ENCODE results near the gene B3GALT4.
"Not testable (repeated sequence)": the region's sequence is repeated elsewhere in the genome, so short reads cannot be mapped to it uniquely, and the experiment has no call there.

The B3GALT4 gene

DNA sequence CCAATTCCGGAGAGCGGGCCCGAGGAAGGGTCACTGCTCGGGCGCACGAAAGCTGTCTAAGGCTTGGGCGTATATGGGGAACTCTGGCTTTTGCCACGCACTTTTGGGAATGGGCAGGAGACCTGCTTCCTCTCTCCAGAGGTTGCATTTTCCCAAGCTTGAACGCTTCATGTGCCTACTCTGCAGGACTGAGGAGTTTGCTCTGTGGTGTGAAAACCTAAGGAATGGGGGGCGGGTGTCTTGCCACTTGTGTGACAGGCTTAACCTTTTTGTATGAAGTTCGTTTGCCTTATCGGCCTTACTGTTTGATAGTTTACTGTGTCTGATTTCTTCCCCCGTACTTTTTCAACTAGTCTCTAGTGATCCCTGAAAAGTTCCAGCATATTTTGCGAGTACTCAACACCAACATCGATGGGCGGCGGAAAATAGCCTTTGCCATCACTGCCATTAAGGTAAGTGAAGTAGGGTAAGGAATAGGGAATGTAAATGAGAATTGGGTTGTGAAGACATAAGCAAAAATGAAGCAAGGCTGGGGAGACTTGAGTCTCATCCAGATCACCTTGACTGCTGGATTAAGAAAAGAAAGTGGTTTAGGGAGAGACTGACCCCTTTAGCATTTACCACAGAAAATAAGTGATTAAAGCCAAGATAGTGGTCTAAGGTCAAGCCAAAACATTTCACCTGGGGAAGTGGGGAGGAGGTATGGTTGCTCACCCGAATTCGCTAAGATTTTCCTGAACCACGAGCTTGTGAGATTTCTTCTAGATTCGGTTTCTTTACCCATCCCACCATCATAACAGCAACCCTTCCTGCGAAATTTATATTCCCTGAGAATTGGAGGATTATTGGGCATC lies 4.4 kb upstream of the B3GALT4 start:
- DNase-seq (ENCODE audit: low read depth): no peak

DNA sequence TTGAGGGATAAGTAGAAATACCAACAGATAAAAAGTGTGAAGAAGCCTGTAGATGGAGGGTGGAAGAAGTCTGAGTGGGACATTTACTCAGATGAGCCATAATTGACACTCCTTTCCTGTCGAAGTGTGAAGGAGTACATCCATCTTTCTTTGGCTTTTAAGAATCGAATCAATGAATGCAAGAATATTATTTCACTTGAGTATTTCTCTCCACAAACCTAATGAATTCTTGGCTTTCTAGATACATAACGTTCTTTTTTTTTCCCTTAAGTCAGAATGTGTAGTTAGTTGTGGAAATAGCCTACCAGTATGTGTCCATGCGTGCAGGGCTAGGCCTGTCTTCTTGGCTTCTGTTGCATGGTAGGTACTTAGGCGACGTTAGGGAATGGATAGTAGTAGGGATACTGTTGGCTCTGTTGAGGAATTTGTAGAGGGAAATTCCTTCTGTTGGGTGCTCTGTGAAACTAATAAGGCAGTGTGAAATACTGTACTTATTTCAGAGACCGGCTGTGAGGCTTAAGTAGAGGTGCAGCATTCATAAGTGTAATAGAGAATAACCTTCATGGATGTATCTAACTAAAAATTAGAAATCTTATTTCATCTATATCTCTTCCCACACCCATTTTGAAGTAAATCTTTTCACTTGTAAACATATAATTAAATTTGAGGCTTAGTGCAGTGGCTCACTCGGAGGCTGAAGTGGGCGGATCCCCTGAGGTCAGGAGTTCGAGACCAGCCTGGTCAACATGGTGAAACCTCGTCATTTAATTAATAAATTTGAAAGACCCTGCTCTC lies 3.6 kb upstream of the B3GALT4 start:
- no peak for DNase-seq (ENCODE audit: low read depth)

DNA sequence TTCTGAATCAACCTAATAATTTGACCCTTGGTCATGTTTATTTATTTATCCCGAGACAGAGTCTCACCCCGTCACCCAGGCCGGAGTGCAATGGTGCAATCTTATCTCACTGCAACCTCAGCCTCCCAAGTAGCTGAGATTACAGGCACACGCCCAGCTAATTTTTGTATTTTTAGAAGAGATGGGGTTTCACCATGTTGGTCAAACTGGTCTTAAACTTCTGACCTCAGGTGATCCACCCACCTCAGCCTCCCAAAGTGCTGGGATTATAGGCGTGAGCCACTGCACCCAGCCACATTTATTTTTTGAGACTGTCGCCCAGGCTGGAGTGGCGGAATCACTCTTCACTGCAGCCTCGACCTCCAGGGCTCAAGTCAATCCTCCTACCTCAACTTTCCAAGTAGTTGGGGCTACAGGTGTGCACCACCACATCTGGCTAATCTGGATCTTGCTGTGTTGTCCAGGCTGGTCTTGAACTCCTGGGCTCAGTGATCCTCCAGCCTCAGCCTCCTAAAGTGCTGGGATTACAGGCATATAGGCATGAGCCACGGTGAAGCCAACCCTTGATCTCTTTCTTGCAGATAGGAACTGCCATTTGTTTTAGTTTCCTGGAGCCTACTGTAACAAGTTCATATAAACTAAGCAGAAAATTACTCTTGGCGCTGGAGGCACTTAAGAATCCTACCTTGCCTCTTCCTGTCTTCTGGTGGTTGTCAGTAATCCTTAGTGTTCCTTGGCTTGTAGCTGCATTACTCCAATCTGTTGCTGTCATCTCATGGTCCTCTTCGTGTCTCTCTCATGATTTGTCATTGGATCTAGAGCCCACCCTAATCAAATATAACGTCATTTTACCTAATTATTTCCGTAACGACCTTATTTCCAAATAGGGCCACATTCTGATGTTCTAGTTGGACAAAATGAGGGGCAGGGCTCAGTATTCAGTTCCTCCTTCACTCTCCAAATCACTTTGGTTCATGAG lies 2.7 kb upstream of the B3GALT4 start:
- no peak for DNase-seq (ENCODE audit: low read depth)

DNA sequence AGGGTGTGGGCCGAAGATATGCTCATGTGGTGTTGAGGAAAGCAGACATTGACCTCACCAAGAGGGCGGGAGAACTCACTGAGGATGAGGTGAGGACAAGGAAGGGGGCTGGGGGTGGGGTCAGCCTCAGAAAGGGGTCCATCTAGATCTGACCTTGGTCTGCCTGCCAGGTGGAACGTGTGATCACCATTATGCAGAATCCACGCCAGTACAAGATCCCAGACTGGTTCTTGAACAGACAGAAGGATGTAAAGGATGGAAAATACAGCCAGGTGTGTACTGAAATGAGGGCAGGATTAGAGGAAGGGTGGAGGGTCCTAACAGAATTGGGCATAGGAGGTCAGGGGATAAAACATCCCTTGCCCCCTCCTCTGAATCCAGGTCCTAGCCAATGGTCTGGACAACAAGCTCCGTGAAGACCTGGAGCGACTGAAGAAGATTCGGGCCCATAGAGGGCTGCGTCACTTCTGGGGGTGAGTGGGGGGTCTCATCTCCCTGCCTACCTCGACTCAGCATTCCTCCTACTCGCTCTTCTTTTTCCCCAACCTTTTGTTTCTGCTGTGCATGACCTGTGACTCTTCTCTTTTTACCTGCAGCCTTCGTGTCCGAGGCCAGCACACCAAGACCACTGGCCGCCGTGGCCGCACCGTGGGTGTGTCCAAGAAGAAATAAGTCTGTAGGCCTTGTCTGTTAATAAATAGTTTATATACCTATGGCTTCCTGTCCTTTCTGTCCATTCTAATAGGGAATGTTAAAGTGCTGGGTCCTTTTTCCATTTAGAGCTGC lies 935 bp upstream of the B3GALT4 start:
- DNase-seq (ENCODE audit: low read depth): not testable (repeated sequence)

DNA sequence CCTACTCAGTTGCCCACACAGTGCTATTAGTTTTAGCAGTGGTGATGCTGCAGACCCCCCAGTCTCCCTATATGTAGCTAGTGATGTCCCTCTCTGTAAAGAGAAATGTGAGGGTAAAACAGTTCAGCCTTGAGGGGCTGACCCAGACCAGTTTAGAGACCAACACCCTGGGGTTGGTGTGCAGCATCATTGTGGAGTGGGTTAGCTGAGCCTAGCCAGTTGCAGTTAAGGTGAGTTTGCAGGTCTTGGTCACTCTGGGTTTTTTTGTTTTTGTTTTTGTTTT lies 401 bp upstream of the B3GALT4 start:
- no peak for DNase-seq (ENCODE audit: low read depth)

DNA sequence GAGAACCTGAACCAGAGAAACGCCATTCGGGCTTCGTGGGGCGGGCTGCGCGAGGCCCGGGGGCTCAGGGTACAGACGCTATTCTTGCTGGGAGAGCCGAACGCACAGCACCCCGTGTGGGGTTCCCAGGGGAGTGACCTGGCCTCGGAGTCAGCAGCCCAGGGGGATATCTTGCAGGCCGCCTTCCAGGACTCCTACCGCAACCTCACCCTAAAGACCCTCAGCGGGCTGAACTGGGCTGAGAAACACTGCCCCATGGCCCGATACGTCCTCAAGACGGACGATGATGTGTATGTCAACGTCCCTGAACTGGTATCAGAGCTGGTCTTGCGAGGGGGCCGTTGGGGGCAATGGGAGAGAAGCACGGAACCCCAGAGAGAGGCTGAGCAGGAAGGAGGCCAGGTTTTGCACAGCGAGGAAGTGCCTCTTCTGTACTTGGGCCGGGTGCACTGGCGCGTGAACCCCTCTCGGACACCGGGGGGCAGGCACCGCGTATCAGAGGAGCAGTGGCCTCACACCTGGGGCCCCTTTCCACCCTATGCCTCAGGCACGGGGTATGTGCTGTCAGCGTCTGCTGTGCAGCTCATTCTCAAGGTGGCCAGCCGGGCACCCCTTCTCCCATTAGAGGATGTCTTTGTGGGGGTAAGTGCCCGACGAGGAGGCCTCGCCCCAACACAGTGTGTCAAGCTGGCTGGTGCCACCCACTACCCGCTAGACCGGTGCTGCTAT lies 904 bp downstream of the B3GALT4 start:
- no peak for DNase-seq (ENCODE audit: low read depth)

DNA sequence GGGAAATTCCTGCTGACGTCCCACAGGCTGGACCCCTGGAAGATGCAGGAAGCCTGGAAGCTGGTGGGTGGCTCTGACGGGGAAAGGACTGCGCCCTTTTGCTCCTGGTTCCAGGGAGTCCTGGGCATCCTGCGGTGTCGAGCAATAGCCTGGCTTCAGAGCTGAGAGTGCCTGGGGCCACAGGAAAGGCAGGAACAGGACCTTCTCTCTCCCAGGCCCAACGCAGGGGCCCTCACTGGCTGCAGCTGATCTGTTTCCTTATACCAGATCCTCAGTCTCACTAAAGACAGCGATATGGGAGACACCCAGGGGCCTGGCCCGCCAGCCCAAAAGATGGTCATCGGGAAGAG lies 1.4 kb downstream of the B3GALT4 start:
- DNase-seq (ENCODE audit: low read depth): no peak

DNA sequence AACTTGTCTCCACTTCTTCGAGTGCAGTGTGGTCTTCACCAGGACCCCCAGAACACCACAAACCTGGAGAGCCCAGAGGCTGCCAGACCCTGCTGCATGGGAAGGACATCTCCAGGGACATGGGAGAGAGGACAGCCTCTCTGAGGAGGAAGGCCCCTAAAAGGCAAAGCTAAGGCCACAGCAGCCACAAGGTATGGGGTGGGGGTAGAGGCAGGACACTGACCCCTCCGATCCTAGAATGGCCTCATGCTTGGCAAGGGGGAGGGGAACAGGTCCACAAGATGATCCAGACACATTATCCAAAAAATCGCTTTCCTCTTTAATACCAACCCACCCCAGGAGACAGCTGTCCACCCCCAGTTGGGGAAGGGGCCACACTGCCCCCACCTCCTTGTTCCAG lies 1.9 kb downstream of the B3GALT4 start:
- no peak for DNase-seq (ENCODE audit: low read depth)

DNA sequence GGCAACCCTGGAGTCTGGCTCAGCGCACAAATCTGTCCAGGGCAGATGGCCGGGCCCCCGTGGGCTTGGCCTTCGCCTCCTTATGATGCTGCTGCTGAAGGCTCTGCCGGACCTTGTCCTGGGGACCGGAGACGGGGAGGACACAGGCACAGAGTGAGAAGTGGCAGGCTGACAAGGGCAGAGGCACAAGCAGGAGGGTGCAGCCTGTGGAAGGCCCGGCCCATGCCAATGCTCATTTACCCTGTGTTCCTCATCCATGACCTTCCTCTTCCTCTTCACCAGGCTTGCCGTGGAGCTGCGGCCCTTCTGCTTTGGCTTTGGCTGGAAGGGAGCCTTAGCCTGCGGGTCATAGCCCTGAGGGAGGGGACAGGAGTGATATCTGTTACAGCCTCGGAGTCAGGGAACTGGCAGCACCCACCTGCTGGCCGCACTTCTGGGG lies 2.4 kb downstream of the B3GALT4 start:
- DNase-seq (ENCODE audit: low read depth): no peak

DNA sequence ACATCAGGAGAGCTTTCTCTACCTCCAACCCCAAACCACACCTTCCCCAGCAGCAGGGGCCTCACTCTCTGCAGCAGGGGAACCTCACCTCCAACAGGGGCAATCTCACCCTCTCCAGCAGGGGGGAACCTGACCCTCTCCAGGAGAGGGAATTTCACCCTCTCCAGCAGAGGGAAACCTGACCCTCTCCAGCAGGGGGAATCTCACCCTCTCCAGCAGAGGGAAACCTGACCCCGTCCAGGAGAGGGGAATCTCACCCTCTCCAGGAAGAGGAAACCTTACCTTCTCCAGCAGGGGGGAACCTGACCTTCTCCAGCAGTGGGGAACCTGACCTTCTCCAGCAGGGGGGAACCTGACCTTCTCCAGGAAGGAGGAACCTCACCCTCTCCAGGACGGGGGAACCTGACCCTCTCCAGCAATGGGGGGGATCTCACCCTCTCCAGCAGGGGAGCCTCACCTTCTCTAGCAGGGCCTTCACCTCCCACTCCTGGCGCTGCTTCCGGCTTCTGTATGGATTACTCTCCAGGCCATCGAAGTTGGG lies 3.1 kb downstream of the B3GALT4 start:
- no peak for DNase-seq (ENCODE audit: low read depth)

DNA sequence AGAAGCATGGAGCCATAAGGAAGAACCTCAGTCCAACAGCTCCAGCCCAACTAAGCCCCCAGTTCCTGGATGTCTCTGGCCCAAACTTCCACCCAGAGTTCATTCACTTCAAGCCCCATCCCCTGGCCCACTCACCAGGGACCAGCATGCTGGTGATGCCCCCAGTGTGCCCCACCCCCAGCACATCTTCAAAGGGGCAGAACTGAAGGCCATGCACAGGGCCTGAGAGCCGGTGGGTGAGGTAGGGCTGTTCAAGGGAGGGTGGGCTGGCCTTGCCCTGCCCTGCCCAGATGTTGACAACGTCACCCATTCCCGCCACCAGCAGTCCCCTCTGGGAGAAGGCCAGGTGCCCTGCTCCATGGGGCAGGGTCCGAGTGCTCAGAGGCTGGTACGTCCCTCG lies 3.6 kb downstream of the B3GALT4 start:
- no peak for DNase-seq (ENCODE audit: low read depth)

DNA sequence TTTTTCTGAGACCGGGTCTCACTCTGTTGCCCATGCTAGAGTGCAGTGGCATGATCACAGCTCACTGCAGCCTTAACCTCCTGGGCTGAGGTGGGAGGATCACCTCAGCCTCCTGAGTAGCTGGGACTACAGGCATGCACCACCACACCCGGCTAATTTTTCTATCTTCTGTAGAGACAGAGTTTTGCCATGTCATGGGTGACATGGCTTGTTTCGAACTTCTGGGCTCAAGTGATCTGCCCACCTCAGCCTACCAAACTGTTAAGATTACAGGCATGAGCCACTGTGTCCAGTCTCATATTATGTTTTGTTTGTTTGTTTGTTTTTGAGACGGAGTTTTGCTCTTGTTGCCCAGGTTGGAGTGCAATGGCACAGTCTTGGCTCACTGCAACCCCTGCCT lies 8.3 kb downstream of the B3GALT4 start:
- DNase-seq (ENCODE audit: low read depth): not testable (repeated sequence)

DNA sequence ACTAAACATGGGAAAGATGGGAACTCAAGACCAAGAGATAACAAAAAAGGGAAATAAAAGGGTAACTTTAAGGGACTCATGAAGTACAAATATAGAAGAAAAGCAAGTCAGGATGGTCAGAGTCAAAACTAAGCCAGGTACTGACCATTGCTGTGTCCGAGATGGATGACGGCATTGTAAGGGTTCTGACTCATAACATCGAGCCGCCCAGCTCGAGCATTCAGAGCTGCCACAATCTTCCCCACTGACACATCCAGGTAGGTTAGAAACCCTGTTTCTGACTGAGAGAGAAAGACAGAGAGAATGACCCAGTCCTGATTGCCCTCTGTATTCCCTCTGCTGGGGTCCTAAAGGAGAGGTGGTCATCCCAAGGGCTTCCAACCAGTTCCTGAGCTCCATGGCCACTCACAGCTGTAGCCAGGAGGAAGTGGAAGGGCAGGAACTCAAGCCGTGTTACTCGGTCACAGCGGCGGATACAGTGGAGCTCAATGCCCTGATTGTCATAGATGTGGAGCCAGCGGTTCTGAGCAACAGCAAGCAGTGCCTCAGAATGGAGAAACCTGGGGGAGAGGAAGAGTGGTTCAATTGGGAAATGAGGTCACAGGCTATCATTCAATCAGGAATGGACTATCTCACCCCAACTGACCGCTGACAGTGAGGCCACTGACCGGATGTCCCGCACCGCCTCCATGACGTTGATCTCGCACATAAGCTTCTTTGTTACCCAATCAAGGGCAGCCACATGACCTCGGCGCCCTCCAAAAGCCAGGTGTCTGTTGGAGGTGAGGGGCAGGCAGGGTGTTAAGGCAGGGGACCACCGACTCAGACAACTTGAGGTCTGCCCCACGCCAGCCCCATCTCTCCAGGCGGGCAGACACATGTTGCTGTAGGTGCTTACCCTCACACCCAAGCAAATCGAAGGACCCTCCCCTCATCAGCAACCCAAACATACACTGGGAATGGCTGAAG lies 10.3 kb downstream of the B3GALT4 start:
- no peak for DNase-seq (ENCODE audit: low read depth)

DNA sequence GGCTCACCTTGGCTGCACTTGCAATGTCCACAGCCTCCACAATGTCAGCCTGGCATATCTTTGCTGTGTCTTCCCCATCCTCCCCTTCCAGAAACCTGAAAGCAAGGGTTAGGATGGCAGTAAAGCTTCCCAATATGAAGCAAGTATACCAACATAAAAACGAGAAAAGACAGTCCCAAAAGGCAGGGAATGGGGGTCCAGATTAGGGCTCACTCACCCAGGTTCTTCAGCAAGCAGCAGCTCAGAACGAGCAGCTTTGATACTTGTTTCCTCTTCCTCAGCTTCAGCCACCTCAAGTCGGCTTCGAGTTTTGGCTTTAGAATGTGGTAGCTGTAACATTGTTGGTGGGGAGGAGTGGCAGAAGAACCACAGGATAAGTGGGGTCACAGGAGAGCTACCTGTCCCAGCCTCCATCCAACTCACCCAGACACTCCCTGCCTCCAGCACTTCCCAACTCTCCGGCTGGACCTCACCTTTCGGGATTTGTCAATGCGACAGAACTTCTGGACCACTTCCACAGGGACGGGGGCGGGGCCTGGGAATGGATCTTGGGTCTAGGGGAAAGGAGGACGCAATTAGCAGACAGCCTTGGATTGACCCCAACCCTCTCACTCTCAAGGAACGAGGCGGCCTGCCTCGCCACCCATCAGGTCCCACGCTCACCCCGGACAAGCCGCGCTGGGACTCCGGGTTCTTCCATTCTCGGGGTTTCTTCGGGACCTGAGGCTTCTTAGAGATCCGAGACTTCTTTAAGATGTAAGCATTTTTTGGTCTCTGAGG lies 11.4 kb downstream of the B3GALT4 start:
- no peak for DNase-seq (ENCODE audit: low read depth)

DNA sequence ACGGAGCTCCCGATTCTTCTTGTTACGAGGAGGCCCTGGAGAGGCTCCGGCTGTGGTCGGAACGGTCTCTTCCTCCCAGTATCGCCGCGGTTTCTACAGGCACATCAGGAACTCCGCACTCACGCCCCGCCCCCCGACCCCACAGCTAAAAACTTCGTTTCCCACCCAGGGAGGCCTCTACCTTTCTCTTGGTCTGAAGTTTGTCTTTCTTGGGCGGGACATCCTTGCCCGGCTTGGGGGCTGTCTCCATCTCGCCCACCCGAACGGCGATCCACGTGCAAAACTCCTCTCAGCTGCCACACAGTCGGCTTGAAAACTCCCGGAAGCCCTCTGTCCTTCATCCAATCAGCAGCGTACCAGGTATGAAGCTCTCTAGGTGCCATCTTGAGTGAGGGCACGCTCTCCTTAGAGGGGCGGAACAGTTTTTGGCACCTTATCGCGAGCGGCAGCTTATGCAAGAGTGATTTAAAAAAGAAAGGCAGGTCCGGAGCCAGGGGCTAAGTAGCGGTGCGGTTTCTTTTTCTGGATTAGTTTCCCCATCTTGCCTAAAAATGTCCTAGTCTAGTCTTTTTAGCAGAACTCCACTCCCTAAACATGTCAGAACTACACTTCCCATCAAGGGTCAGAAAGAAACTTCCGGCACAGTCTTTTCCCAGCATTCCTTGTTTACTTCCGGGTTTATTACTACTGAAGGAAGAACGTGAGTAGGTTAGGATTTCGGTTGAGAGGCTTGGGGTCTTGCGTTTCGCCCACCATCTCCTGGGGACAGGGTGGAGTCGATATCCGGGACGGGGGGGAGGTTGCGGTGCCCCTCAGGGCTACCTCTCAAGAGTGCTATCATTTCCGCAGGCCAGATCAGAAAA lies 12.2 kb downstream of the B3GALT4 start, which contains the start of the genes PFDN6 and WDR46:
Gene PFDN6 (plus strand): TSS at position 681 of the 863 bp plus-strand sequence. CDS start 256 bp downstream, outside the sequence.
Gene WDR46 (minus strand): TSS at position 319 of the 863 bp plus-strand sequence. CDS start 69 bp downstream, at position 250.
- DNase-seq (ENCODE audit: low read depth): peak; percentile 87

DNA sequence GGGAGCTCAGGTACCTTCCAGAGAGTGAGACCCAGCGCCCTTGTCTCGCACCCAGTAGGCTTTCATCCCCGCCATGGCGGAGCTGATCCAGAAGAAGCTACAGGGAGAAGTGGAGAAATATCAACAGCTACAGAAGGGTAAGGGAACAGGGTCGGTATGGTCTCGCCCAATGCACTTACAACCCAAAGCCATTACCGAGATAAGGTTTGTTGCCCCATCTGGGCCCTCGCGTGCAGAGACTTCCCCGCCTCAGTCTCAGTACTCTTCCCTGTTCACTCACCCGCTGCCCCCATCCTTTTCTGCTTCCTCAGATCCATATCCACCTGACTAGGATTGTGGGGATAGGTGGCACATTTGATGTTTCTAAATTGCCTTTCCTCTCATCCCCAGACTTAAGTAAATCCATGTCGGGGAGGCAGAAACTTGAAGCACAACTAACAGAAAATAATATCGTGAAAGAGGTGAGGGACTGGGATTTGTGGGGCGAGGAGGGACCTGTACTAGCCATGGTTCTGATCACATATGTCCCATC lies 12.9 kb downstream of the B3GALT4 start:
- no peak for DNase-seq (ENCODE audit: low read depth)

DNA sequence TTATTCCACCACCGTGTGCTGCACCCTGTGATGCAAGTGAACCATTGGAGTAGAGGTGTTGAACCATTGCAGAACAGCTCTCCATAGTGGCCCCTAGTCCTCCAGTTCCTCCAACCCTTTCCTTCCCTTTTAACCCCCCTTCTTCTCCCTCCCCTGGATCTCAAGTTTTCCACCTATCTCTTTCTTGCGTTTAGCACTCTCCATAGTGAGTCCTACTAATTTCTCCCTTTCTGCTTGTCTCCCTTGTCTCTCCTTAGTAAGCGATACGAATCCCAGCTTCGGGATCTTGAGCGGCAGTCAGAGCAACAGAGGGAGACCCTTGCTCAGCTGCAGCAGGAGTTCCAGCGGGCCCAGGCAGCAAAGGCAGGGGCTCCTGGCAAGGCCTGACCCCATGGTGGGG lies 13.5 kb downstream of the B3GALT4 start:
- DNase-seq (ENCODE audit: low read depth): no peak
